ENCODE data around the gene MYF6. TPM values are rescaled to one million over a fixed set of nuclear protein-coding genes. Genes with fewer than 3 reads are reported as not detected.

The MYF6 gene
- total RNA-seq, 1 experiment from 2014 or later, result not detected

DNA sequence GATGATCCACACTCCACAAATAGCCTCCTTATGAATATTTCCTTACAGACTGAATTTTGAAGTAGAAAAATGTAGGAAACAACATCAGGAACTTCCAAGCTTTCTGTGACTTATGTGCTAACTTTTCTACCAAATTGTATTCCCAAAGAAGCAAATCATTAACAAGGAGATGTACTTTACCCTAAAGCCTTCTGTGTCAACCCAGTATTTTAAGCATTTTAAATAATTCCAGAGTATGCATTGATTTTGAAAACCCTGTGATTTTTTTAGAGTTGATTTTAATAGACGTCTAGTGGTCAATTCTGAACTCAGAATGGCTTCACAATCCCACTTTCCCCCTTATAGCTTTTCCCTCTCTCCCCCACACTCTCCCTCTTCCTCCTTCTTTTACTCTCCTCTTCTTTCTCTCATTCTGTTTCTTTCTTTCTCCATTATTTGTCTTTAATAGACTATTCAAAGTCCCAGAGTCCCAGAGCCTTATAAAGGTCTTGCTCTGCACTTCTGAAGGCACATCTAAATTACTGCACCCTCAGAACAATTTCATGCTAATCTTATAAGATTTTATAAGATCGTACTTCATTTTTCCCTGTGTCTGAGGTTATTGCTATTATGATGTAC lies 10.1 kb upstream of the MYF6 start:
- H3K27me3 ChIP-seq (replicated peaks), result no peaks in the 10 kb centered on the region; the same call in 1 of the 2 replicates
- no peaks in the 10 kb centered on the region for H3K36me3 ChIP-seq
- DNase-seq (ENCODE audit: low read depth in 1 of 2, low spot score in 2 of 2), result no peak
- H3K27ac ChIP-seq, result no peak overlapping the region
- no peaks in the 10 kb centered on the region for H3K9me3 ChIP-seq (replicated peaks)
- H3K4me3 ChIP-seq, result no peak overlapping the region
- no peaks in the 10 kb centered on the region; the same call in 1 of the 2 replicates for H3K4me1 ChIP-seq (replicated peaks)

DNA sequence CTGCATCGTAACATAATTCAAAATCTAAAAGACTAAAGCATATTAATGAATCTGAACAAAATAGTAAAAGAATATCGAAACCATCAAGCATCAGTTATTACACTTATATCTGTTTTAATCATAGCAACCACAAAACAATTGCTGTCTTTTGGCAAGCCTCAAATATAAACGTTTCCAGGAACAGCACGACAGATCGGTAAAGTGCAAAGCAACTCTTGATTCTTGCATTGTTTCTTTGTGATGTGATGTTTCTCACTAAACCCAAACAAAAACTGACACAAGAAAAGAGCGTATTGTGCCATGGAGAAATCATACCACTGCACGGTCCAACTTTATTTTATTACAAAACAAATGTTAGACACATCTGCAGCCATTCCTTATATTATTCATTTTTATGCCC lies 9.2 kb upstream of the MYF6 start:
- Histone ChIP-seq H3K4me3 (no peak overlapping the region), H3K27ac (no peak overlapping the region)

GRCh38 chr12:80698847-80699542 lies 8.4 kb upstream of the MYF6 start:
- Histone ChIP-seq H3K9me3 (replicated peaks) (no peaks in the 10 kb centered on the region), H3K4me3 (no peak overlapping the region), H3K27ac (no peak overlapping the region), H3K27me3 (replicated peaks) (no peaks in the 10 kb centered on the region; the same call in 1 of the 2 replicates), H3K4me1 (replicated peaks) (peaks cover 9% of the 10 kb centered on the region), H3K36me3 (no peaks in the 10 kb centered on the region)
- no peak for DNase-seq (ENCODE audit: low read depth in 1 of 2, low spot score in 2 of 2)

More for the DNA sequence above, 9.2 kb upstream of the MYF6 start:
- Histone ChIP-seq H3K36me3 (no peaks in the 10 kb centered on the region), H3K9me3 (replicated peaks) (no peaks in the 10 kb centered on the region), H3K27me3 (replicated peaks) (no peaks in the 10 kb centered on the region; the same call in 1 of the 2 replicates), H3K4me1 (replicated peaks) (peaks cover 7% of the 10 kb centered on the region)
- DNase-seq (ENCODE audit: low read depth in 1 of 2, low spot score in 2 of 2), result no peak

DNA sequence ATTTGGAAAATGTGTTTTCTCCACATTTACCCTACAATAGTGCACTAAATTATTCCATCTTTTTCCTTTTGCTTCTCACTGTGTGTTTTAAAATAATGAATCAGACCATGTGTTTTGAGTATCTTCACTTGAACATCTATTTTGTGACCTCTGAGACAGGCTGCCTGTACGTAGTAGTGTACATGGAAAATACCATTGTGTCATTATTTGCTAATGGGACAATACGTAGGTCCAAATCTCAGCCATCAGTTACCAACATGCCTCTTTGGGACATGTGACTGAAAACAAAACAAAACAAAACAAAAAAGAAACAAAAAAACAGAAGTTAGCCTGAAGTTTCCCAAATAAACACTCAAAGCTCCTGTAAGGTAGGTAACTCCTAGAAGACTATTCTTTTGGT lies 7.1 kb upstream of the MYF6 start:
- Histone ChIP-seq H3K4me3 (no peak overlapping the region), H3K9me3 (replicated peaks) (no peaks in the 10 kb centered on the region), H3K27ac (no peak overlapping the region), H3K36me3 (no peaks in the 10 kb centered on the region), H3K27me3 (replicated peaks) (no peaks in the 10 kb centered on the region; the same call in 1 of the 2 replicates), H3K4me1 (replicated peaks) (peaks cover 9% of the 10 kb centered on the region)
- no peak for DNase-seq (ENCODE audit: low read depth in 1 of 2, low spot score in 2 of 2)

- Histone ChIP-seq H3K9me3 (replicated peaks) (no peaks in the 10 kb centered on the region), H3K27ac (no peak overlapping the region), H3K36me3 (no peaks in the 10 kb centered on the region), H3K4me3 (no peak overlapping the region), H3K27me3 (replicated peaks) (no peaks in the 10 kb centered on the region; the same call in 1 of the 2 replicates), H3K4me1 (replicated peaks) (peaks cover 9% of the 10 kb centered on the region)
- DNase-seq (ENCODE audit: low read depth in 1 of 2, low spot score in 2 of 2), result no peak
These were observed 6.0 kb upstream of the MYF6 start for GRCh38 chr12:80701388-80701787.

DNA sequence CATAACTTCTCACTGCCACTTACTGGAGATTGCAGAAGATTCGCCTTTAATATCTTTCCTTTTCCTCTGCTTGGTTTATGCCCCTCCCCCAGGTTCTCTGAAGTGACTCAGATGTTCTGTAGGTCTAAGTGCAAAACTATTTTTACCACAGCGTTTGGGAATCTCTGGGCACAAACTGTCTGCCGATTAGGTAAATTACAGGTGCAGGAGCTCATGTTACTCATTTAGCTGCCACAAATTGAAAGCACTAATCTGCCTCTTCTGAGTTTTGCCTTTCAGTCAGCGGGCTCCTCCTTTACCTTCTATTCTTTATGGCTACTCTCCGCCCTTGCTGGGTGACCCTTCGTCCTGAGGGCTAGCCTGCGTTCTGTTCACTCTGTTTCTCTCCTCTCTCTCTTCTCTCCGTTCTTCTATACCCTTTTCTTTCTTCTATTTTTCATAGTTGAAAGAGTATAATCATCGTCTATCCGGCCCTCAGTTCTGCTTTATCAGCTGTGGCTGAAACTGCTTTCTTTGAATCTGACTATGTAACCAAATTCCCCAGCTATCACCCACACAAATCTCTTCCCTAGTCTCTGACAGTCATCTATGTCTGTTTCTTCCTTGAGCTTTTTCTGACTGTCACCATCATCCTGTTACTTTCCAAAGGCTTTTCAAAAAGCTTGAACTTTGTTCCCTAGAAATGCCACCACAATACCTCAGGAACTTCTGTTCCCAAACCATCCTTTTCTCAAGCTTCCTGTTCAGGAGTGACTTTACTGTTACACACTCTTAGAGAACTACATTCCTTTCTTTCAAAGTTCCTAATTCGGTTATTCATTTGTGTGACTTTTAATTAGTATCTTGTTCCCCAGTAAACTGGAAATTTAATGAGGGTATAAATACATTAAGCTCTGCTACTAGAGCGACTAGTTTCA lies 4.3 kb upstream of the MYF6 start:
- Histone ChIP-seq H3K9me3 (replicated peaks) (no peaks in the 10 kb centered on the region), H3K27me3 (replicated peaks) (no peaks in the 10 kb centered on the region; the same call in 1 of the 2 replicates), H3K4me3 (no peak overlapping the region), H3K4me1 (replicated peaks) (peaks cover 9% of the 10 kb centered on the region), H3K36me3 (no peaks in the 10 kb centered on the region), H3K27ac (no peak overlapping the region)
- peak in 1 of 2 experiments; percentile 10 for DNase-seq (ENCODE audit: low read depth in 1 of 2, low spot score in 2 of 2)

DNA sequence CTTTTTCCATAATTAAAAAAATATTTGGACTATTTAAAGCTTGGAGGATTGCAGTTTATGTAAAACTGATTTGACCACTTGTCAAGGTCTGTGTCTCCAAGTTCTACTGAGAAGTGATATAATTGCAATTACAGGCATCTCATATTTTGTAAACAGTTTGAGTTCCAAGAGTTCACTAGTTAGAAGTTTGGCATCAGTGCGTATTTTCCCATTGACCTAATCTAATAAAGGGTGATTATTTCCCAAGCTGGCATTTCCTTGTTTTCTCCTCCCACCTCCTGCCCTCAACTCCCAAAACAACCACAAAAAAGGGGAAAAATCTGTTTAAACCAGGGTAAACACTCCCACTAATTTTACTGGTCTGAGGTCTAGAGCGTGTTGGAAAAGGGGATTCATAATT lies 3.0 kb upstream of the MYF6 start:
- no peak for DNase-seq (ENCODE audit: low read depth in 1 of 2, low spot score in 2 of 2)
- Histone ChIP-seq H3K4me1 (replicated peaks) (peaks cover 9% of the 10 kb centered on the region), H3K36me3 (no peaks in the 10 kb centered on the region), H3K9me3 (replicated peaks) (no peaks in the 10 kb centered on the region), H3K27ac (no peak overlapping the region), H3K27me3 (replicated peaks) (no peaks in the 10 kb centered on the region), H3K4me3 (no peak overlapping the region)

- Histone ChIP-seq H3K4me3 (no peak overlapping the region), H3K27me3 (replicated peaks) (peaks cover 4% of the 10 kb centered on the region), H3K36me3 (no peaks in the 10 kb centered on the region), H3K27ac (no peak overlapping the region), H3K9me3 (replicated peaks) (no peaks in the 10 kb centered on the region), H3K4me1 (replicated peaks) (peaks cover 7% of the 10 kb centered on the region)
- no peak for DNase-seq (ENCODE audit: low read depth in 1 of 2, low spot score in 2 of 2)
These were observed 410 bp downstream of the MYF6 start for GRCh38 chr12:80707830-80708258.

DNA sequence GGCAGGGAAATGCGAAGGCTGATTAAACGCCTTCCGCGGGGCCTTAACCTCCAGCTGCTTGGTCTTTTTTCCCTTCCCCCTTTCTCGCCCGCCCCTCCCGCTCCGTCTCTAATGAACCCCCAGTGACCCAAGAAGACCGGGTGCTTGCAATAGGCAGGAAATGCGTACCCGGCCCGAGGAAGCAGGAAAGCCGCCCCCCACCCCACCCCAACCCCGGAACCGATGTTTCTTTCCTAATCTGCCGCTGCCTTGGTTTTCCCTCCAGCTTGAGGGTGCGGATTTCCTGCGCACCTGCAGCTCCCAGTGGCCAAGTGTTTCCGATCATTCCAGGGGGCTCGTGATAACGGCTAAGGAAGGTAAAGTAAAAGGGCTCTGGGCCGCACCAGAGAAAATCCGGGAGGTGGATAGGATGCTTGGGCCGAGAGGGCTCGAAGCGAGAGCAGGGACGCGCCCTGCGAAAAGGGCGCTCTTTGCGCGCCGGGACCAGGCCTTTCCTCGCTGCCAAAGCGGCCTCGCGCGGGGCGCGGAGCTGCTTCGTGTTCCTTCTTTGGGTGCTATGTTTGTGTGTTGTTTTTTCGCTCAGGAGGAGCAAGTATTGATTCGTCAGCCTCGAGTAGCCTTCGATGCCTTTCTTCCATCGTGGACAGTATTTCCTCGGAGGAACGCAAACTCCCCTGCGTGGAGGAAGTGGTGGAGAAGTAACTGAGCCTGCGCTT lies 983 bp downstream of the MYF6 start:
- Histone ChIP-seq H3K36me3 (no peaks in the 10 kb centered on the region), H3K27me3 (replicated peaks) (peaks cover 4% of the 10 kb centered on the region), H3K27ac (no peak overlapping the region), H3K4me3 (no peak overlapping the region), H3K4me1 (replicated peaks) (0 out of 2 replicates have a peak, but pooled peaks cover under 1% of the 10 kb centered on the region), H3K9me3 (replicated peaks) (no peaks in the 10 kb centered on the region)
- no peak for DNase-seq (ENCODE audit: low read depth in 1 of 2, low spot score in 2 of 2)

DNA sequence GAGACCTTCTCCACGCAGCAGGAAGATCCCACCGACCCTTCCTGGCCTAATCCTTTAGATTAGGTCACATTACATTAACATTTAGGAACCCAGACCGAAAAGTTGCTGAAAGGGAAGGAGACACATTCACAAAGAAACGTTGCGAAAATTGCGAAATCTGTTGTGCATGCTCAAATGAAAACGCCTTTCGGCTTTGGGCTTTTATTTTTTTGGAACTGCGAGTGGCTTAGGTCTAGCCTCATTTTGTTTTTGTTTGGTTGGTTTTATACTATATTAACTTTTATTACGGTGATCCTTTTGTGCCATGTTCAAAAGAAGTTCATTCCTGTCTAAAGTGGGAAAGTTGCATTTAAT lies 1.5 kb downstream of the MYF6 start:
- H3K4me3 ChIP-seq, result no peak overlapping the region
- no peak for DNase-seq (ENCODE audit: low read depth in 1 of 2, low spot score in 2 of 2)
- no peaks in the 10 kb centered on the region for H3K4me1 ChIP-seq (replicated peaks)
- H3K27ac ChIP-seq, result no peak overlapping the region
- no peaks in the 10 kb centered on the region for H3K9me3 ChIP-seq (replicated peaks)
- no peaks in the 10 kb centered on the region for H3K36me3 ChIP-seq
- H3K27me3 ChIP-seq (replicated peaks), result peaks cover 4% of the 10 kb centered on the region

DNA sequence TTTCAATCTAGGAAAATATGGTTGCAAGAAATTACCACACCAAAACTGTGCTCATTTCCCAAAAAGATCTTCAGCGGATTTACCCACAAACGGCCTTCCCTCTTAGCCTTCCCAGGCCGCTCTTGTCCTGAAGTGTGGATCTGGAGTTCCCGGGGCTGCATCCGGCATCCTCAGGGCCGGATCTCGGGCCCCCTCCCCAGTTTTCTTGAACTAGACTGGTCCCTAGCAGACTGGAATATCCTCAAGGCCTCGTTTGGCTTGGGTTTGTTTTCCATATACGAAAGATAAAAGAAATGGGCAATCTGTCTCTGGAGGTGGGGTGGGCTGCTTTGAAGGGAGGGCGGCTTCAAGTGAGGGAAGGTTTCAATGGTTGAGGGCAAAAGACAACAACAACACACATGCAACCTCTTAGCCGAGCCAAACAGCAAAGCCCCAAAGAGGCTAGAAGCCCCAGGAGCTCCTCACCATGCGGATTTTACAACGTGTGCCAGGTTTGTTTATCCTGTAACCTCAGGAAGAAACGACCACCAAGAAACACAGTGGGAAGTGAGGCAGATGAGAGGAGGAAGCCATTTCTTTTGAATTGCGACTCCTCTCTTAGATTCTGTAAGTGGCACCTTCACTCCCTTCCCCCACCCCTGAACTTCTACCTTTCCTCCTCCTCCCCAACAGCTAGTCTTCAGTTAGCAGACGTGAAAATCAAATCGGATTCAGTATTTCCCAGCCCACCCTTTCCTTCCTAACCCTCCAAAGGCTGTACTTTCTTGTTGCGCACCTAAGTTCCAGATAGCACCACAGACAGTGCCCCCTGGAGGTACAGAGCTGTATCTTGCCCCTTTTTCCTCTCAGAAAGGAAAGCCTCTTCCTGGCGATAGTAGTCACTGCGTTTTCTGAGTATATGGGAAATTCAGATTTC lies 2.6 kb downstream of the MYF6 start:
- H3K27me3 ChIP-seq (replicated peaks), result peaks cover 4% of the 10 kb centered on the region
- H3K9me3 ChIP-seq (replicated peaks), result no peaks in the 10 kb centered on the region
- no peak overlapping the region for H3K27ac ChIP-seq
- H3K4me1 ChIP-seq (replicated peaks), result no peaks in the 10 kb centered on the region
- H3K4me3 ChIP-seq, result no peak overlapping the region
- no peaks in the 10 kb centered on the region for H3K36me3 ChIP-seq
- no peak for DNase-seq (ENCODE audit: low read depth in 1 of 2, low spot score in 2 of 2)

DNA sequence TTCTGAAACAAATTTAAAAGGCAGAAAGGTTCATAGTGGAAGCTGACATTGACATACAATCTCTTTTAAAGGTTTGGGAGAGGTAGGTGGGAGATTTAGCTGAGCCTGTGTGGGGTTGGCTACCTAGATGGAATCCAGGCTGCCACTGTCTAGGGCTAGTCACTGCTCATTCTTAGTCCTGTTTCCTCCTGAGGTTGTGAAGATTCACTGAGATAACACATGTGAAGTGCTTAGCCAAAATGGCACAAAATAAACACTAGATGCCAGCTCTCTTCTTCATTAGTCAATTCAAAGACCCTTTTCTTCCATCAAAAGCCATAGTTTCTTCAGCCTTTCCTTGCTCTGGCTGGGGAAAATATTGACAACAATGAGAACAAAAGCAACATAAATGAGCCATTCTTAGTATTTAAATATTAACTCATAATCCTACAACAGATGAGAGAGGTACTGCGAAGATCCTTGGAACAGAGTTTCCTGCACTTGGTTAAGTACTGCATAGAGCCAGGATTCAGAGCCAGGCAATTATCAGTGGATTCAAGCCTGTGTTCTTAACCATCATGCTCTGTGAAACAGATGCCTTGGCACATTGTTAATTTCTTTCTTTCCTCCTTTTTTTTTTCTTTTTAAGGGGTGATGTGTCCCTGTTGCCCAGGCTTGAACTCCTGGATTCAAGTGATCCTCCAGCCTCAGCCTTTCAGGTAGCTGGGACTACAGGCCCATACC lies 3.5 kb downstream of the MYF6 start:
- H3K4me3 ChIP-seq, result no peak overlapping the region
- H3K9me3 ChIP-seq (replicated peaks), result no peaks in the 10 kb centered on the region
- H3K27me3 ChIP-seq (replicated peaks), result peaks cover 4% of the 10 kb centered on the region
- H3K4me1 ChIP-seq (replicated peaks), result no peaks in the 10 kb centered on the region
- H3K27ac ChIP-seq, result no peak overlapping the region
- no peaks in the 10 kb centered on the region for H3K36me3 ChIP-seq
- DNase-seq (ENCODE audit: low read depth in 1 of 2, low spot score in 2 of 2), result no peak
